ENCODE data around the gene GABBR2.

GRCh38 chr9:98730871-98731270 is 22.1 kb upstream of the GABBR2 start:
- no peak for TF ChIP-seq GATA3 (IDR thresholded peaks at IDR 0.05; ENCODE audit: low read depth, low read length)
- no peak for TF ChIP-seq GATA2 (IDR thresholded peaks at IDR 0.05; ENCODE audit: low read depth, low read length)
